PC-3 (cell line): Measurements from ENCODE around the gene GBE1.

Source experiments
- CTCF ChIP-seq: fragments of 300-600 bp; sonication (generic); conservative IDR thresholded peaks from 2 replicates; pipeline ENCODE4 v1.5.1; 2017; ENCODE audit warnings: antibody characterized with exemption, low read depth, mild to moderate bottlenecking, low read length
- EZH2 ChIP-seq: fragments of 300-600 bp; sonication (generic); IDR thresholded peaks from one replicate; pipeline ENCODE4 v1.6.1; 2017; ENCODE audit warnings: antibody characterized with exemption, mild to moderate bottlenecking, low read length; ENCODE audit not compliant: unreplicated experiment

GRCh38 chr3:81549831-81550230 lies 211.6 kb downstream of the GBE1 start:
- TF ChIP-seq CTCF: no peak
- no peak for TF ChIP-seq EZH2
